Neuronal stem cell (in vitro differentiated cells): Measurements from ENCODE around the gene MMP14.

Experiments
- DNase-seq: peaks from one replicate; pipeline ENCODE4 v3.0.0-alpha.2; 2013; ENCODE audit warnings: low spot score
- H2AFZ ChIP-seq: one replicate; pipeline ENCODE4 v1.6.1; 2013; ENCODE audit warnings: mild to moderate bottlenecking, low read length, inconsistent platforms
- H2AK5ac ChIP-seq: 2 replicates; pipeline ENCODE4 v1.6.1; 2013; ENCODE audit warnings: low read depth, mild to moderate bottlenecking, inconsistent platforms, low read length, moderate library complexity, mixed read lengths
- H2BK120ac ChIP-seq: 2 replicates; pipeline ENCODE4 v1.6.1; 2013; ENCODE audit warnings: low read depth, mild to moderate bottlenecking, inconsistent platforms, low read length, moderate library complexity, mixed read lengths
- H2BK12ac ChIP-seq: one replicate; pipeline ENCODE4 v1.6.1; 2013; ENCODE audit warnings: low read length, inconsistent platforms
- H2BK15ac ChIP-seq: 2 replicates; pipeline ENCODE4 v1.6.1; 2013; ENCODE audit warnings: mild to moderate bottlenecking, low read length, inconsistent platforms, mixed read lengths
- H2BK5ac ChIP-seq: one replicate; pipeline ENCODE4 v1.6.1; 2013; ENCODE audit warnings: inconsistent platforms, mild to moderate bottlenecking, low read length, moderate library complexity
- H3K14ac ChIP-seq: one replicate; pipeline ENCODE4 v1.6.1; 2013; ENCODE audit warnings: low read length, inconsistent platforms
- H3K18ac ChIP-seq: 2 replicates; pipeline ENCODE4 v1.6.1; 2013; ENCODE audit warnings: low read length, inconsistent platforms
- H3K23ac ChIP-seq: 2 replicates; pipeline ENCODE4 v1.6.1; 2013; ENCODE audit warnings: low read depth, mild to moderate bottlenecking, mixed read lengths, low read length, inconsistent platforms; ENCODE audit not compliant: poor library complexity
- H3K27ac ChIP-seq: replicated peaks from 3 replicates; pipeline ENCODE4 v1.5.1; 2013; ENCODE audit warnings: low read length, inconsistent platforms
- H3K27me3 ChIP-seq, 3 experiments: 2 replicates each; pipeline ENCODE4 v1.6.1; 2013; ENCODE audit warnings: low read length in 3 of 3, mild to moderate bottlenecking in 2 of 3, inconsistent platforms in 1 of 3, low read depth in 1 of 3, mixed read lengths in 1 of 3, moderate library complexity in 1 of 3; ENCODE audit not compliant: control insufficient read depth in 3 of 3, insufficient read depth in 3 of 3
- H3K36me3 ChIP-seq, 2 donors: replicated peaks in 1 of 2; 2 replicates each; pipeline ENCODE4 v1.6.1; 2013; ENCODE audit warnings: low read length in 2 of 2; ENCODE audit not compliant: control insufficient read depth in 2 of 2, insufficient read depth in 2 of 2
- H3K4ac ChIP-seq: 2 replicates; pipeline ENCODE4 v1.6.1; 2013; ENCODE audit warnings: inconsistent platforms, mild to moderate bottlenecking, low read length, moderate library complexity
- H3K4me1 ChIP-seq, 2 donors: 1 replicate in 1 of 2; 2 replicates in 1 of 2; pipeline ENCODE4 v1.6.1; 2013; ENCODE audit warnings: low read length in 2 of 2, low read depth in 1 of 2; ENCODE audit not compliant: control insufficient read depth in 2 of 2, insufficient read depth in 1 of 2
- H3K4me2 ChIP-seq: one replicate; pipeline ENCODE4 v1.6.1; 2013; ENCODE audit warnings: mild to moderate bottlenecking, low read length, inconsistent platforms; ENCODE audit not compliant: insufficient read depth, poor library complexity, severe bottlenecking
- H3K4me3 ChIP-seq, 2 donors: 2 replicates each; pipeline ENCODE4 v1.5.1; 2013; ENCODE audit warnings: low read length in 2 of 2, mild to moderate bottlenecking in 2 of 2, inconsistent platforms in 1 of 2, moderate library complexity in 1 of 2
- H3K79me1 ChIP-seq: one replicate; pipeline ENCODE4 v1.6.1; 2013; ENCODE audit warnings: low read depth, mild to moderate bottlenecking, inconsistent platforms, low read length, moderate library complexity
- H3K9ac ChIP-seq: one replicate; pipeline ENCODE4 v1.6.1; 2013; ENCODE audit warnings: mild to moderate bottlenecking, low read depth, low read length, inconsistent platforms; ENCODE audit not compliant: poor library complexity
- H3K9me3 ChIP-seq, 2 donors: replicated peaks in 1 of 2; 2 replicates each; pipeline versions ENCODE3 to v1.6.1; 2013; ENCODE audit warnings: low read length in 2 of 2, mild to moderate bottlenecking in 2 of 2, inconsistent platforms in 1 of 2, low read depth in 1 of 2, mixed read lengths in 1 of 2, moderate library complexity in 1 of 2; ENCODE audit not compliant: control insufficient read depth in 2 of 2, insufficient read depth in 1 of 2
- H4K8ac ChIP-seq: one replicate; pipeline ENCODE4 v1.6.1; 2013; ENCODE audit warnings: low read depth, mild to moderate bottlenecking, inconsistent platforms, low read length, moderate library complexity
- H4K91ac ChIP-seq: one replicate; pipeline ENCODE4 v1.6.1; 2013; ENCODE audit warnings: low read length, low read depth, mild to moderate bottlenecking, inconsistent platforms; ENCODE audit not compliant: poor library complexity
- WGBS, 2 donors: extraction: QIAGEN DNeasy Blood & Tissue Kit; methylation state at CpG; one replicate each; pipeline ENCODE4 v1.1.7; 2013; ENCODE audit warnings: missing lambda C conversion rate in 2 of 2, mixed read lengths in 1 of 2; ENCODE audit not compliant: insufficient read length in 2 of 2, insufficient replicate concordance in 1 of 2; ENCODE audit errors: extremely low coverage in 2 of 2; 5-methylcytosine and 5-hydroxymethylcytosine counted together

MMP14 gene

DNA sequence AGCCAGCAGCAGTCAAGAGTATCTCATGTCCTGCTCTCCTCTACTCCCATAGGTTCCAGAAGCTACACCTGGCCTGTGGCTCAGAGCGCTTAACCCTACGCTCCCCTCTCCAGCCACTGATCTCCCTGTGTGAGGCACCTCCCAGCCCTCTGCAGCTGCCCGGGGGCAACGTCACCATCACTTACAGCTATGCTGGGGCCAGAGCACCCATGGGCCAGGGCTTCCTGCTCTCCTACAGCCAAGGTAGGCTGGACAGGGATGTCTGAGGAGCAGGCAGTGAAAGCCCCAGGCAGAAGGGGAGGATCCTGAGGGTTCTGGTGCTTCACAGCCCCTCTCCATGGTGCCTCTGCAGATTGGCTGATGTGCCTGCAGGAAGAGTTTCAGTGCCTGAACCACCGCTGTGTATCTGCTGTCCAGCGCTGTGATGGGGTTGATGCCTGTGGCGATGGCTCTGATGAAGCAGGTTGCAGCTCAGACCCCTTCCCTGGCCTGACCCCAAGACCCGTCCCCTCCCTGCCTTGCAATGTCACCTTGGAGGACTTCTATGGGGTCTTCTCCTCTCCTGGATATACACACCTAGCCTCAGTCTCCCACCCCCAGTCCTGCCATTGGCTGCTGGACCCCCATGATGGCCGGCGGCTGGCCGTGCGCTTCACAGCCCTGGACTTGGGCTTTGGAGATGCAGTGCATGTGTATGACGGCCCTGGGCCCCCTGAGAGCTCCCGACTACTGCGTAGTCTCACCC is 38.8 kb downstream of the MMP14 start:
- H3K18ac ChIP-seq = no peak overlapping the region
- H3K27me3 ChIP-seq = no peaks in the 10 kb centered on the region
- peaks cover 8 to 29% of the 10 kb centered on the region in 2 donors for H3K36me3 ChIP-seq
- H4K91ac ChIP-seq = no peak overlapping the region
- no peaks in the 10 kb centered on the region for H3K79me1 ChIP-seq
- H3K9me3 ChIP-seq = no peaks in the 10 kb centered on the region
- H3K14ac ChIP-seq = no peak overlapping the region
- H3K4me3 ChIP-seq = peak overlapping the region in 1 of 2 donors; percentile 53
- WGBS, 2 donors = no CpG with 5 or more reads among the region's 15 CpGs
- H3K23ac ChIP-seq = peak overlapping the region; percentile 71
- no peak overlapping the region for H2BK120ac ChIP-seq
- H2BK15ac ChIP-seq = no peak overlapping the region
- no peak overlapping the region for H2AFZ ChIP-seq
- H2AK5ac ChIP-seq = no peak overlapping the region
- no peak overlapping the region for H2BK12ac ChIP-seq
- H3K9ac ChIP-seq = no peak overlapping the region
- no peak overlapping the region for H3K27ac ChIP-seq
- H2BK5ac ChIP-seq = no peak overlapping the region
- no peak for DNase-seq
- no peak overlapping the region for H4K8ac ChIP-seq
- peaks cover 1 to 2% of the 10 kb centered on the region in 2 donors for H3K4me1 ChIP-seq
- H3K4ac ChIP-seq = peak overlapping the region; percentile 2
- no peak overlapping the region for H3K4me2 ChIP-seq

- peaks cover 1 to 2% of the 10 kb centered on the region in 2 donors for H3K4me1 ChIP-seq
- no peak overlapping the region for H4K91ac ChIP-seq
- peaks cover 8 to 29% of the 10 kb centered on the region in 2 donors for H3K36me3 ChIP-seq
- H2BK15ac ChIP-seq = no peak overlapping the region
- H4K8ac ChIP-seq = no peak overlapping the region
- peak overlapping the region in 1 of 2 donors; percentile 30 for H3K4me3 ChIP-seq
- H3K9me3 ChIP-seq = no peaks in the 10 kb centered on the region
- H3K14ac ChIP-seq = peak overlapping the region; percentile 1
- H2BK120ac ChIP-seq = no peak overlapping the region
- peak overlapping the region; percentile 57 for H3K9ac ChIP-seq
- H2BK5ac ChIP-seq = no peak overlapping the region
- H3K79me1 ChIP-seq = no peaks in the 10 kb centered on the region
- no peaks in the 10 kb centered on the region for H3K27me3 ChIP-seq
- H2BK12ac ChIP-seq = no peak overlapping the region
- H2AK5ac ChIP-seq = no peak overlapping the region
- peak overlapping the region; percentile 27 for H3K18ac ChIP-seq
- no peak for DNase-seq
- H3K4me2 ChIP-seq = no peak overlapping the region
- H3K23ac ChIP-seq = no peak overlapping the region
- H3K27ac ChIP-seq = no peak overlapping the region
- no peak overlapping the region for H3K4ac ChIP-seq
- no CpG with 5 or more reads among the region's 20 CpGs for WGBS, 2 donors
- H2AFZ ChIP-seq = no peak overlapping the region
These were observed 39.4 kb downstream of the MMP14 start for GRCh38 chr14:22875748-22876319.

GRCh38 chr14:22877000-22877501 is 40.7 kb downstream of the MMP14 start:
- no peak overlapping the region for H3K14ac ChIP-seq
- H3K23ac ChIP-seq = no peak overlapping the region
- no peak overlapping the region for H3K18ac ChIP-seq
- no peaks in the 10 kb centered on the region for H3K9me3 ChIP-seq
- no peak overlapping the region for H2AFZ ChIP-seq
- no CpG with 5 or more reads among the region's 22 CpGs for WGBS, 2 donors
- no peak for DNase-seq
- H3K27ac ChIP-seq = no peak overlapping the region
- H3K4me3 ChIP-seq = no peak overlapping the region
- peaks cover under 1 to 3% of the 10 kb centered on the region in 2 donors for H3K4me1 ChIP-seq
- no peak overlapping the region for H3K4me2 ChIP-seq
- no peak overlapping the region for H4K91ac ChIP-seq
- no peak overlapping the region for H2BK12ac ChIP-seq
- H3K4ac ChIP-seq = no peak overlapping the region
- H4K8ac ChIP-seq = no peak overlapping the region
- H3K36me3 ChIP-seq = peaks cover 8 to 29% of the 10 kb centered on the region in 2 donors
- no peaks in the 10 kb centered on the region for H3K27me3 ChIP-seq
- H3K79me1 ChIP-seq = no peaks in the 10 kb centered on the region
- H2AK5ac ChIP-seq = no peak overlapping the region
- no peak overlapping the region for H2BK5ac ChIP-seq
- H2BK15ac ChIP-seq = no peak overlapping the region
- no peak overlapping the region for H2BK120ac ChIP-seq
- no peak overlapping the region for H3K9ac ChIP-seq
